Right lobe of liver (tissue), 6 donors: ENCODE data around the gene FGF18. TPM values are rescaled to one million over a fixed set of nuclear protein-coding genes. Genes with fewer than 3 reads are reported as not detected.

Experiments
- ATAC-seq, 4 donors: fragments of 200-7000 bp; cut with Tn5 transposase; one replicate each; pipeline ENCODE4 v1.9.1; 2020; ENCODE audit warnings: mild to moderate bottlenecking in 4 of 4, moderate library complexity in 4 of 4
- DNase-seq, 3 donors: peaks; one replicate each; pipeline ENCODE4 v3.0.0-alpha.2; 2020
- H3K27ac ChIP-seq, 3 donors: fragments of 200-600 bp; one replicate each; pipeline ENCODE4 v1.8.0; 2022
- H3K27me3 ChIP-seq, 2 donors: fragments of 200-600 bp; one replicate each; pipeline ENCODE4 v1.8.0; 2022
- H3K36me3 ChIP-seq, 4 donors: fragments of 200-600 bp; sonication (generic) in 1 of 4; one replicate each; pipeline versions ENCODE4 v1.5.1 to v1.8.0; 2017 to 2022; ENCODE audit warnings: control low read depth in 1 of 4
- H3K4me1 ChIP-seq, 4 donors: fragments of 200-600 bp; sonication (generic) in 1 of 4; one replicate each; pipeline versions ENCODE4 v1.5.1 to v1.8.0; 2017 to 2022; ENCODE audit warnings: control low read depth in 1 of 4
- H3K4me3 ChIP-seq, 3 donors: fragments of 200-600 bp; one replicate each; pipeline ENCODE4 v1.8.0; 2022
- H3K9me3 ChIP-seq, 4 donors: fragments of 200-600 bp; sonication (generic) in 1 of 4; one replicate each; pipeline versions ENCODE4 v1.5.1 to v1.8.0; 2017 to 2022; ENCODE audit warnings: control low read depth in 1 of 4
- CTCF ChIP-seq, 4 donors: fragments of 200-600 bp in 3 of 4; fragments of 450-650 bp in 1 of 4; IDR thresholded peaks; one replicate each; pipeline versions ENCODE4 v1.5.1 to v1.8.0; 2016 to 2022; ENCODE audit warnings: antibody characterized with exemption in 4 of 4, mild to moderate bottlenecking in 2 of 4
- POLR2A ChIP-seq: fragments of 450-650 bp; IDR thresholded peaks from one replicate; pipeline ENCODE4 v1.6.1; 2017; ENCODE audit warnings: antibody characterized with exemption, mild to moderate bottlenecking
- WGBS: methylation state at CpG from one replicate; pipeline ENCODE4 v1.1.6; 2018; ENCODE audit warnings: low coverage, low lambda C conversion rate; ENCODE audit not compliant: insufficient coverage; ENCODE audit errors: missing lambda C conversion rate; 5-methylcytosine and 5-hydroxymethylcytosine counted together
- intact Hi-C, 2 donors: fragments of 100-400 bp; cut with DNase I; formaldehyde crosslinking; loops; one replicate each; pipeline versions ENCODE4 v1.11.2 to v1.14.1; 2022
- total RNA-seq, 6 experiments: library from RNA; depleted of rRNA in 2 of 6; stranded (reverse); fragments of >200 nt in 2 of 6; fragmentation: NEBNext Ultra II Directional in 3 of 6; extraction: Animal tissue kit (Norgen Biotek cat#: 25700) in 3 of 6; gene quantifications; one replicate each; pipeline versions ENCODE4 v1.1.0 to v1.2.4, GENCODE V29; 2016 to 2023
- donor health status: DM: no; HTN: yes; CAD: no.
- donor health status: DM: no; HTN: no; CAD: no.
- donor health status: DM: no; HTN: no; CAD: no.
- donor health status: DM: no; HTN: yes; CAD: no.
- donor health status: DM: no; HTN: yes; CAD: no.

The FGF18 gene
- total RNA-seq, 6 experiments from 2014 or later, result 0.12 TPM; not detected in 5

GRCh38 chr5:171424726-171425125 is 5.3 kb downstream of the FGF18 start:
- intact Hi-C loops, result no loop called here
- no peaks in the 10 kb centered on the region for H3K9me3 ChIP-seq
- no peak for TF ChIP-seq POLR2A
- TF ChIP-seq CTCF (IDR thresholded peaks at IDR 0.05), result no peak
- ATAC-seq, result no peak
- no peak for DNase-seq
- no peaks in the 10 kb centered on the region for H3K36me3 ChIP-seq
- no CpG with 5 or more reads among the region's 5 CpGs for WGBS
- no peak overlapping the region for H3K27ac ChIP-seq
- H3K4me3 ChIP-seq, result no peak overlapping the region
- H3K27me3 ChIP-seq, result peaks cover 0 to 10% of the 10 kb centered on the region in 2 donors
- H3K4me1 ChIP-seq, result peaks cover 0 to 12% (median 7%) of the 10 kb centered on the region in 4 donors

GRCh38 chr5:171425596-171426244 is 6.3 kb downstream of the FGF18 start:
- H3K36me3 ChIP-seq, result no peaks in the 10 kb centered on the region
- no peak overlapping the region for H3K4me3 ChIP-seq
- TF ChIP-seq CTCF (IDR thresholded peaks at IDR 0.05) (no peak), POLR2A (no peak)
- ATAC-seq (no peak), DNase-seq (no peak)
- 83% methylated on average over 9 of the region's 14 CpGs for WGBS
- no peak overlapping the region for H3K27ac ChIP-seq
- intact Hi-C loops, result no loop called here
- peaks cover 0 to 5% of the 10 kb centered on the region in 2 donors for H3K27me3 ChIP-seq
- H3K9me3 ChIP-seq, result no peaks in the 10 kb centered on the region
- peaks cover 0 to 5% (median 1%) of the 10 kb centered on the region in 4 donors for H3K4me1 ChIP-seq

DNA sequence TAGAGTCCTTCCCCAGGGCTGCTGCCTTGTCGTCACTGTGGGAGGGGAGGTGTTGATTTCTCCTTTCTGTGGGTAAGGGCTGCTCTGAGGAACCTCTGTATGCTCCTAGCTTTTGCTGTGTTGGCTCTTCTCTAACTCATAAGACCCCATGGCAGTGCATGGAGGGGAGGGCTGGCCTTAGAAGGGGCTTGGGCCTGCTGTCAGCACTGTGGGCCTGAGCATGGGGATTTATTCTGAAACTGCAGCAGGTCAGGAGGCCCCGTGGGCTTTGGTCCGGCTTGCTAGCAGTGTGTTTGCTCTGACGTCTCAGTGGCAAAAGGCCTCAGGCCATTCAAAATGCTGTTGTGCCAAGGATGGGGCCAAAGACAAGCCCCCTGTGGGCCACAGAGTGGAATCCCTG is 6.8 kb downstream of the FGF18 start:
- WGBS, result 60% methylated on average over 1 of the region's 4 CpGs
- no peaks in the 10 kb centered on the region for H3K36me3 ChIP-seq
- no peaks in the 10 kb centered on the region for H3K4me1 ChIP-seq
- H3K27me3 ChIP-seq, result no peaks in the 10 kb centered on the region
- ATAC-seq (no peak), DNase-seq (no peak)
- H3K4me3 ChIP-seq, result no peak overlapping the region
- H3K27ac ChIP-seq, result no peak overlapping the region
- intact Hi-C loops, result no loop called here
- TF ChIP-seq CTCF (IDR thresholded peaks at IDR 0.05) (no peak), POLR2A (no peak)
- no peaks in the 10 kb centered on the region for H3K9me3 ChIP-seq

DNA sequence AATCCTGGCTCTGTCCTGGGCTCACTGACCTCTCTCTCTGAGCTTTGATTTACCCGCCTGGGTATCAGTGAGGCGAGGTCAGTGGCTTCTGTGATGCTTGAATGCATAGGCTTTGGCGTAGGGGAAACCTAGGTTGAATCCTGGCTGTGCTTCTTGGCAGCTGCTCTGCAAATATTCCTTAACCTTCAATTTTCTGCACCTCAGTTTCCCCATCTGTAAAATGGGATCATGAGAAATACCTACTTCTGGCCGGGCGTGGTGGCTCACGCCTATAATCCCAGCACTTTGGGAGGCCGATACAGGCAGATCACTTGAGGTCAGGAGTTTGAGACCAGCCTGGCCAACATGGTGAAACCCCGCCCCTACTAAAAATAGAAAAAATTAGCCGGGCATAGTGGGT is 7.2 kb downstream of the FGF18 start:
- no peaks in the 10 kb centered on the region for H3K4me1 ChIP-seq
- 95% methylated on average over 7 of the region's 9 CpGs for WGBS
- H3K36me3 ChIP-seq, result no peaks in the 10 kb centered on the region
- no peak overlapping the region for H3K27ac ChIP-seq
- ATAC-seq, result no peak
- intact Hi-C loops, result no loop called here
- TF ChIP-seq CTCF (IDR thresholded peaks at IDR 0.05) (no peak), POLR2A (no peak)
- no peaks in the 10 kb centered on the region for H3K9me3 ChIP-seq
- no peaks in the 10 kb centered on the region for H3K27me3 ChIP-seq
- H3K4me3 ChIP-seq, result no peak overlapping the region
- DNase-seq, result no peak
